HepG2 (cell line): Measurements from ENCODE around the gene MED25. TPM values are rescaled to one million over a fixed set of nuclear protein-coding genes. Genes with fewer than 3 reads are reported as not detected.

Experiments
- BCLAF1 ChIP-seq: fragments of 450-650 bp; IDR thresholded peaks from 2 replicates; pipeline ENCODE4 v1.6.1; 2017; ENCODE audit warnings: mild to moderate bottlenecking
- CENPBD1 ChIP-seq: sonication (generic); formaldehyde crosslinking; IDR thresholded peaks from 2 replicates; pipeline ENCODE4 v1.8.0; 2022; ENCODE audit warnings: missing genetic modification reagents, low read depth, mild to moderate bottlenecking, borderline replicate concordance
- E2F1 ChIP-seq: sonication (generic); formaldehyde crosslinking; IDR thresholded peaks from 2 replicates; pipeline ENCODE4 v1.5.0; 2020; ENCODE audit warnings: missing genetic modification reagents
- FOXO1 ChIP-seq: sonication (generic); formaldehyde crosslinking; IDR thresholded peaks from 2 replicates; pipeline ENCODE4 v1.4.0; 2020; ENCODE audit warnings: missing genetic modification reagents
- HOXA7 ChIP-seq: sonication (generic); formaldehyde crosslinking; IDR thresholded peaks from 2 replicates; pipeline ENCODE4 v1.8.1; 2022; ENCODE audit warnings: mild to moderate bottlenecking, missing genetic modification reagents, moderate library complexity
- HOXD1 ChIP-seq: sonication (generic); formaldehyde crosslinking; IDR thresholded peaks from 2 replicates; pipeline ENCODE4 v1.5.0; 2020; ENCODE audit warnings: missing genetic modification reagents
- MEIS2 ChIP-seq: sonication (generic); formaldehyde crosslinking; IDR thresholded peaks from 2 replicates; pipeline ENCODE4 v1.9.0; 2021; ENCODE audit warnings: mild to moderate bottlenecking, missing genetic modification reagents
- MTA1 ChIP-seq: sonication (generic); formaldehyde crosslinking; IDR thresholded peaks from 2 replicates; pipeline ENCODE4 v1.4.0; 2020; ENCODE audit warnings: missing genetic modification reagents, mild to moderate bottlenecking, borderline replicate concordance
- STAG1 ChIP-seq: sonication (generic); formaldehyde crosslinking; IDR thresholded peaks from 2 replicates; pipeline ENCODE4 v1.4.0; 2020; ENCODE audit warnings: missing genetic modification reagents
- ZBTB49 ChIP-seq: sonication (generic); formaldehyde crosslinking; IDR thresholded peaks from 2 replicates; pipeline ENCODE4 v1.4.0; 2020; ENCODE audit warnings: missing genetic modification reagents, borderline replicate concordance
- ZFP41 ChIP-seq: sonication (generic); formaldehyde crosslinking; IDR thresholded peaks from 2 replicates; pipeline ENCODE4 v1.4.0; 2020; ENCODE audit warnings: mild to moderate bottlenecking, missing genetic modification reagents, borderline replicate concordance
- ZHX2 ChIP-seq, 2 experiments: sonication (generic) in 1 of 2; formaldehyde crosslinking in 1 of 2; IDR thresholded peaks; 2 replicates each; pipeline versions ENCODE4 v1.6.1 to v1.9.0; 2014 to 2022; ENCODE audit warnings: antibody characterized with exemption in 1 of 2, borderline replicate concordance in 1 of 2, inconsistent platforms in 1 of 2, low read depth in 1 of 2, missing genetic modification reagents in 1 of 2
- ZNF34 ChIP-seq: sonication (generic); formaldehyde crosslinking; IDR thresholded peaks from 2 replicates; pipeline ENCODE4 v1.4.0; 2020; ENCODE audit warnings: mild to moderate bottlenecking, missing genetic modification reagents, borderline replicate concordance
- ZNF557 ChIP-seq: sonication (generic); formaldehyde crosslinking; IDR thresholded peaks from 2 replicates; pipeline ENCODE4 v1.4.0; 2020; ENCODE audit warnings: missing genetic modification reagents
- ZSCAN29 ChIP-seq: sonication (generic); formaldehyde crosslinking; conservative IDR thresholded peaks from 2 replicates; pipeline ENCODE4 v1.4.0; 2020; ENCODE audit warnings: mild to moderate bottlenecking, missing genetic modification reagents
- polyA plus RNA-seq, 8 experiments: library from polyadenylated mRNA; depleted of rRNA in 3 of 8; stranded (reverse) in 7 of 8; unstranded in 1 of 8; fragments of >200 nt; fragmentation: Illumina TruSeq in 4 of 8; extraction: Trizol in 4 of 8; gene quantifications; 2 replicates each; pipeline versions ENCODE4 v1.2.1 to v1.2.3, GENCODE V29; 2011 to 2016; ENCODE audit warnings: low read depth in 4 of 8, missing spikeins in 1 of 8, mixed read lengths in 1 of 8; ENCODE audit not compliant: insufficient read depth in 1 of 8
- total RNA-seq, 5 experiments: library from RNA; depleted of rRNA; stranded (reverse); fragments of >200 nt; fragmentation: Illumina TruSeq; extraction: Trizol; gene quantifications; 2 replicates each; pipeline ENCODE4 v1.2.3, GENCODE V29; 2016; ENCODE audit warnings: low read depth in 1 of 5

Gene MED25
- total and polyA plus RNA-seq, 2 of the 13 experiments (the other 11 are each of a cell fraction or from before 2014, with no cell fraction given): 11.1 to 15.1 TPM

GRCh38 chr19:49877020-49877878 is 59.2 kb downstream of the MED25 start, which contains the start of the genes AKT1S1 and TBC1D17 (continued):
- TF ChIP-seq ZHX2 (IDR thresholded peaks at IDR 0.05; ENCODE audit: low read depth) (peak; percentile 99), ZHX2 (CRISPR knock-in tag; IDR thresholded peaks at IDR 0.05; ENCODE audit: borderline replicate concordance) (no peak), ZNF34 (CRISPR knock-in tag) (no peak), HOXD1 (CRISPR knock-in tag) (0 out of 2 replicates have a peak, but pooled peaks have one; percentile 19), MEIS2 (CRISPR knock-in tag) (0 out of 2 replicates have a peak, but pooled peaks have one; percentile 22), STAG1 (CRISPR knock-in tag) (no peak), ZBTB49 (no peak), CENPBD1 (no peak), BCLAF1 (no peak), E2F1 (CRISPR knock-in tag) (no peak), HOXA7 (CRISPR knock-in tag) (no peak), ZSCAN29 (CRISPR knock-in tag) (no peak), MTA1 (CRISPR knock-in tag) (no peak), ZNF557 (CRISPR knock-in tag) (no peak), FOXO1 (CRISPR knock-in tag) (peak; percentile 91), ZFP41 (CRISPR knock-in tag) (no peak)
